GM12892 (cell line): ENCODE data around the gene CHIT1.

Source experiments
- POLR2A ChIP-seq: IDR thresholded peaks from 2 replicates; pipeline ENCODE4 v1.6.1; 2011; ENCODE audit warnings: low read depth, low read length, control low read depth
- POLR2AphosphoS5 ChIP-seq: IDR thresholded peaks from 2 replicates; pipeline ENCODE4 v1.6.1; 2011; ENCODE audit warnings: low read depth, low read length, control low read depth

DNA sequence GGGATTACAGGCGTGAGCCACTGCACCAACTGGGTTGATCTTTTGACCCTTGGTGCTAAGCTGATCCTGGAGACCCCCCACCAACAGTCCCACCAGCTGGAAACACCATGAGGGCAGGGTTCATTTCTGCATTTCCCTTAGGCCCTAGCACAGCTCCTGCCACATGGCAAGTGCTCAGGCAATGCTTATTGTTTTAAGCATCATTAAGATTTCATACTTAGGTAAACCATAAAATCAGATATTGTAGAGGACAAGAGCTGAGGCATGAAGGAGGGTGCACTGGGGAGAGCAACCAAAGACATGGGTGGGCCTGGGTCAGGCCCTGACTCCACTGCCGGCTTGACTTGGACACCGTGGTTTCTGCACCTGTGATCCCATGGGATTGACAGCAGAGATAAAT is 17.7 kb downstream of the CHIT1 start:
- TF ChIP-seq POLR2AphosphoS5 (no peak), POLR2A (no peak)
